A673 (cell line): Measurements from ENCODE around the gene NRSN1.

Experiments
- CTCF ChIP-seq: fragments of 300-800, 200-600 bp; sonication (generic); conservative IDR thresholded peaks from 2 replicates; pipeline ENCODE4 v1.5.1; 2017; ENCODE audit warnings: low read depth, mild to moderate bottlenecking, antibody characterized with exemption, low read length, moderate library complexity, mixed read lengths
- EZH2 ChIP-seq: fragments of 200-600 bp; sonication (generic); IDR thresholded peaks from 2 replicates; pipeline ENCODE4 v1.6.1; 2017; ENCODE audit warnings: borderline replicate concordance, low read depth, mild to moderate bottlenecking, mixed read lengths, antibody characterized with exemption, low read length; ENCODE audit not compliant: poor library complexity, severe bottlenecking

DNA sequence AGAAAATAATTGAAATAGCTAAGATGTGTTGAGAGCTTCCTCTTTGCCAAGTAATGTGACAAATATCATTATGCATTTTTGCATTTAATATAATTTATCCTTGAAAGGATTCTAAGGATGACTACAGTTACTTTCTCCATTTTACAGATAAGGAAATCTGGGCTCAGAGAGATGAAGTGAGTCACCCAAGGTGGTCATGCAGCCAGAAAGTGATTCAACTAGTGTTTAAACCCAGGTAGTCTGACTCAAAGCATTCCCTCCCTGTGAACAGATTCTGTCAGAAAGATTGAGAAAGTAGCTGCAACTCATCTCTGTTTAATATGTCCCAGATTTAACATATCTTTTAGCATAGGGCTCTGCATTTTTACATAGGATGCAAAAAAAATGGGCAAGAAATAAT is 28.1 kb downstream of the NRSN1 start:
- no peak for TF ChIP-seq CTCF
- TF ChIP-seq EZH2: no peak
